ENCODE measurements around the gene STUM.

DNA sequence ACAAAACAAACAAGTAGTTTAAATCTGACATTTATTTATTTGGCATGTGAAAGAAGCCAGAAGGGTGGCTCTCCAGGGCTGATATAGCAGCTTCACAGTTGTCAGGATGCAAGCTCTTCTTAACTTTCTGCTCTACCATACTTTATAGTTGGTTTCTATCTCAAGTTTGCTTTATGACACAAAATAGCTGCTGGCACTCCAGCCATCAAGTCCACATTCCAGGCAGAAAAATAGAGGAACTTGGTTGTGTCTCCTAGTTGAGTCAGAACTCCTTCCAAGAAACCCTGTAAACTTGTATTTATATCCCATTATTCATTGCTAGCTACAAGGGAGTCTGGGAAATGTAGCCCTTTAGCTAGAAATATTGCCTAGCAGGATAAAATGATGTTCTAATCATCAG is 24.0 kb upstream of the STUM start:
- no peak for TF ChIP-seq CTCF (IDR thresholded peaks at IDR 0.05 in 2 of 3, conservative IDR thresholded peaks at IDR 0.05 in 1 of 3; ENCODE audit: control insufficient read depth in 2 of 3, extremely low read depth in 1 of 3, insufficient read depth in 1 of 3, low read depth in 3 of 3, low read length in 3 of 3)
- TF ChIP-seq EGR1 (IDR thresholded peaks at IDR 0.05; ENCODE audit: borderline replicate concordance in 1 of 2, low read depth in 2 of 2, low read length in 2 of 2) = no peak
- TF ChIP-seq BMI1 (IDR thresholded peaks at IDR 0.05; ENCODE audit: borderline replicate concordance) = no peak
- TF ChIP-seq ZNF274 (IDR thresholded peaks at IDR 0.05; ENCODE audit: insufficient read depth, insufficient read length) = no peak
- no peak for TF ChIP-seq EZH2 (IDR thresholded peaks at IDR 0.05; ENCODE audit: borderline replicate concordance, control insufficient read depth, low read depth, low read length)
- no peak for TF ChIP-seq E2F8 (IDR thresholded peaks at IDR 0.05; ENCODE audit: low read depth, partially characterized antibody)
- TF ChIP-seq ZNF24 (IDR thresholded peaks at IDR 0.05) = no peak
- no peak for TF ChIP-seq MYC (IDR thresholded peaks at IDR 0.05; ENCODE audit: insufficient read depth, insufficient read length, insufficient replicate concordance, low read length, severe bottlenecking)
- TF ChIP-seq POLR2A (IDR thresholded peaks at IDR 0.05; ENCODE audit: low read depth, low read length) = no peak
- TF ChIP-seq, protein P1, sequence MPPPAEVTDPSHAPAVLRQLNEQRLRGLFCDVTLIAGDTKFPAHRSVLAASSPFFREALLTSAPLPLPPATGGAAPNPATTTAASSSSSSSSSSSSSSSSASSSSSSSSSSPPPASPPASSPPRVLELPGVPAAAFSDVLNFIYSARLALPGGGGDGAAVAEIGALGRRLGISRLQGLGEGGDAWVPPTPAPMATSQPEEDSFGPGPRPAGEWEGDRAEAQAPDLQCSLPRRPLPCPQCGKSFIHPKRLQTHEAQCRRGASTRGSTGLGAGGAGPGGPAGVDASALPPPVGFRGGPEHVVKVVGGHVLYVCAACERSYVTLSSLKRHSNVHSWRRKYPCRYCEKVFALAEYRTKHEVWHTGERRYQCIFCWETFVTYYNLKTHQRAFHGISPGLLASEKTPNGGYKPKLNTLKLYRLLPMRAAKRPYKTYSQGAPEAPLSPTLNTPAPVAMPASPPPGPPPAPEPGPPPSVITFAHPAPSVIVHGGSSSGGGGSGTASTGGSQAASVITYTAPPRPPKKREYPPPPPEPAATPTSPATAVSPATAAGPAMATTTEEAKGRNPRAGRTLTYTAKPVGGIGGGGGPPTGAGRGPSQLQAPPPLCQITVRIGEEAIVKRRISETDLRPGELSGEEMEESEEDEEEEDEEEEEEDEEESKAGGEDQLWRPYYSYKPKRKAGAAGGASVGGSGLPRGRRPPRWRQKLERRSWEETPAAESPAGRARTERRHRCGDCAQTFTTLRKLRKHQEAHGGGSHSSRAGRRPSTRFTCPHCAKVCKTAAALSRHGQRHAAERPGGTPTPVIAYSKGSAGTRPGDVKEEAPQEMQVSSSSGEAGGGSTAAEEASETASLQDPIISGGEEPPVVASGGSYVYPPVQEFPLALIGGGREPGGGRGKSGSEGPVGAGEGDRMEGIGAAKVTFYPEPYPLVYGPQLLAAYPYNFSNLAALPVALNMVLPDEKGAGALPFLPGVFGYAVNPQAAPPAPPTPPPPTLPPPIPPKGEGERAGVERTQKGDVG (CRISPR knock-in tag; IDR thresholded peaks at IDR 0.05) = no peak
- no peak for TF ChIP-seq IKZF2 (IDR thresholded peaks at IDR 0.05)
- TF ChIP-seq LARP7 (IDR thresholded peaks at IDR 0.05) = no peak
